Effector memory CD4-positive, alpha-beta T cell (primary cell): Measurements from ENCODE around the gene PARD3B.
A peak's percentile ranks its signal among the peaks of the same experiment; 100 is the strongest.

ENCODE experiments used
- DNase-seq, 3 donors: peaks; one replicate each; pipeline ENCODE4 v3.0.0-alpha.2; 2020
- H3K27ac ChIP-seq: 2 replicates; pipeline ENCODE4 v1.7.0; 2013; ENCODE audit warnings: mild to moderate bottlenecking, low read length, moderate library complexity; ENCODE audit not compliant: insufficient read depth, poor library complexity, severe bottlenecking
- H3K27me3 ChIP-seq: replicated peaks from 2 replicates; pipeline ENCODE4 v1.7.0; 2013; ENCODE audit warnings: mild to moderate bottlenecking, low read length; ENCODE audit not compliant: insufficient read depth, control insufficient read depth, poor library complexity, severe bottlenecking
- H3K36me3 ChIP-seq: 2 replicates; pipeline ENCODE4 v1.7.0; 2013; ENCODE audit warnings: mild to moderate bottlenecking, low read length, moderate library complexity; ENCODE audit not compliant: control insufficient read depth, insufficient read depth
- H3K4me1 ChIP-seq: 2 replicates; pipeline ENCODE4 v1.7.0; 2013; ENCODE audit warnings: low read length, mild to moderate bottlenecking; ENCODE audit not compliant: control insufficient read depth, insufficient read depth, poor library complexity, severe bottlenecking
- H3K4me3 ChIP-seq: 2 replicates; pipeline ENCODE4 v1.7.0; 2013; ENCODE audit warnings: low read length, low read depth, mild to moderate bottlenecking; ENCODE audit not compliant: insufficient read depth, poor library complexity, severe bottlenecking
- H3K9me3 ChIP-seq: 2 replicates; pipeline ENCODE4 v1.7.0; 2013; ENCODE audit warnings: mild to moderate bottlenecking, low read length, moderate library complexity; ENCODE audit not compliant: control insufficient read depth
- total RNA-seq, 3 donors: gene quantifications; one replicate each; lab custom pipeline; 2026; lab: John Stamatoyannopoulos, UW

The PARD3B gene
- total RNA-seq, result 1.7 to 4.9 (median 1.7) reads per million in 3 donors

GRCh38 chr2:204544961-204545860 lies at the start of gene PARD3B:
PARD3B (plus strand) TSS chr2:204545475; CDS start chr2:204546000, 525 bp downstream.
- Histone ChIP-seq H3K4me1 (no peaks in the 10 kb centered on the region), H3K36me3 (no peaks in the 10 kb centered on the region), H3K4me3 (peak within 1 kb of the TSS; percentile 56), H3K27me3 (no peaks in the 10 kb centered on the region), H3K27ac (no peak within 1 kb of the TSS), H3K9me3 (no peaks in the 10 kb centered on the region)
- DNase-seq, result no peak

- no peak overlapping the region for H3K4me3 ChIP-seq
- no peaks in the 10 kb centered on the region for H3K36me3 ChIP-seq
- DNase-seq, result no peak
- no peaks in the 10 kb centered on the region for H3K4me1 ChIP-seq
- no peaks in the 10 kb centered on the region for H3K27me3 ChIP-seq
- H3K27ac ChIP-seq, result no peak overlapping the region
- no peaks in the 10 kb centered on the region for H3K9me3 ChIP-seq
Observed at GRCh38 chr2:204496779-204497178, 48.5 kb upstream of the PARD3B start.

- Histone ChIP-seq H3K9me3 (no peaks in the 10 kb centered on the region), H3K36me3 (no peaks in the 10 kb centered on the region), H3K27ac (no peak overlapping the region), H3K4me3 (no peak overlapping the region), H3K4me1 (no peaks in the 10 kb centered on the region), H3K27me3 (no peaks in the 10 kb centered on the region)
- no peak for DNase-seq
Observed at GRCh38 chr2:204497855-204498254, 47.4 kb upstream of the PARD3B start.

- no peak overlapping the region for H3K4me3 ChIP-seq
- no peaks in the 10 kb centered on the region for H3K9me3 ChIP-seq
- no peaks in the 10 kb centered on the region for H3K4me1 ChIP-seq
- DNase-seq, result no peak
- H3K36me3 ChIP-seq, result no peaks in the 10 kb centered on the region
- no peaks in the 10 kb centered on the region for H3K27me3 ChIP-seq
- H3K27ac ChIP-seq, result no peak overlapping the region
Observed at GRCh38 chr2:204498291-204498690, 47.0 kb upstream of the PARD3B start.

- DNase-seq, result no peak
- H3K36me3 ChIP-seq, result no peaks in the 10 kb centered on the region
- H3K27ac ChIP-seq, result no peak overlapping the region
- no peaks in the 10 kb centered on the region for H3K27me3 ChIP-seq
- no peaks in the 10 kb centered on the region for H3K9me3 ChIP-seq
- no peak overlapping the region for H3K4me3 ChIP-seq
- no peaks in the 10 kb centered on the region for H3K4me1 ChIP-seq
Observed at GRCh38 chr2:204503869-204504268, 41.4 kb upstream of the PARD3B start.

- no peaks in the 10 kb centered on the region for H3K27me3 ChIP-seq
- H3K4me3 ChIP-seq, result no peak overlapping the region
- H3K9me3 ChIP-seq, result no peaks in the 10 kb centered on the region
- no peaks in the 10 kb centered on the region for H3K36me3 ChIP-seq
- no peaks in the 10 kb centered on the region for H3K4me1 ChIP-seq
- DNase-seq, result no peak
- H3K27ac ChIP-seq, result no peak overlapping the region
Observed at GRCh38 chr2:204504594-204504993, 40.7 kb upstream of the PARD3B start.

- Histone ChIP-seq H3K4me1 (no peaks in the 10 kb centered on the region), H3K27ac (no peak overlapping the region), H3K4me3 (no peak overlapping the region), H3K27me3 (no peaks in the 10 kb centered on the region), H3K9me3 (no peaks in the 10 kb centered on the region), H3K36me3 (no peaks in the 10 kb centered on the region)
- DNase-seq, result no peak
Observed at GRCh38 chr2:204505488-204505887, 39.8 kb upstream of the PARD3B start.

- Histone ChIP-seq H3K9me3 (no peaks in the 10 kb centered on the region), H3K4me3 (no peak overlapping the region), H3K27ac (no peak overlapping the region), H3K27me3 (no peaks in the 10 kb centered on the region), H3K36me3 (no peaks in the 10 kb centered on the region), H3K4me1 (no peaks in the 10 kb centered on the region)
- DNase-seq, result no peak
Observed at GRCh38 chr2:204505946-204506345, 39.3 kb upstream of the PARD3B start.

GRCh38 chr2:204507636-204508035 lies 37.6 kb upstream of the PARD3B start:
- Histone ChIP-seq H3K4me1 (no peaks in the 10 kb centered on the region), H3K4me3 (no peak overlapping the region), H3K36me3 (no peaks in the 10 kb centered on the region), H3K27ac (no peak overlapping the region), H3K27me3 (no peaks in the 10 kb centered on the region), H3K9me3 (no peaks in the 10 kb centered on the region)
- no peak for DNase-seq

- no peaks in the 10 kb centered on the region for H3K4me1 ChIP-seq
- H3K27ac ChIP-seq, result no peak overlapping the region
- no peaks in the 10 kb centered on the region for H3K27me3 ChIP-seq
- no peak overlapping the region for H3K4me3 ChIP-seq
- H3K36me3 ChIP-seq, result no peaks in the 10 kb centered on the region
- DNase-seq, result no peak
- H3K9me3 ChIP-seq, result no peaks in the 10 kb centered on the region
Observed at GRCh38 chr2:204510709-204511420, 34.4 kb upstream of the PARD3B start.
